ENCODE measurements around the gene FAM170B.

FAM170B gene

GRCh38 chr10:49123981-49124950, 9.6 kb downstream of the FAM170B start:
- no peak for DNase-seq (ENCODE audit: low read depth, low spot score)

GRCh38 chr10:49120911-49121310, 12.9 kb downstream of the FAM170B start:
- no peak for DNase-seq (ENCODE audit: low read depth, low spot score)

GRCh38 chr10:49119746-49120145, 14.1 kb downstream of the FAM170B start:
- DNase-seq (ENCODE audit: low read depth, low spot score), result no peak

- no peak for DNase-seq (ENCODE audit: low read depth, low spot score)
Observed at GRCh38 chr10:49118430-49119074, 15.3 kb downstream of the FAM170B start.

- DNase-seq (ENCODE audit: low read depth, low spot score), result no peak
Observed at GRCh38 chr10:49117376-49118070, 16.3 kb downstream of the FAM170B start.

- no peak for DNase-seq (ENCODE audit: low read depth, low spot score)
Observed at GRCh38 chr10:49116509-49117375, 17.1 kb downstream of the FAM170B start.

- no peak for DNase-seq (ENCODE audit: low read depth, low spot score)
Observed at GRCh38 chr10:49115796-49116508, 17.9 kb downstream of the FAM170B start.

GRCh38 chr10:49115015-49115795, 18.6 kb downstream of the FAM170B start, which contains the start of gene VSTM4:
Gene VSTM4 (minus strand): TSS chr10:49115522. CDS start chr10:49115485, 37 bp downstream.
- DNase-seq (ENCODE audit: low read depth, low spot score), result no peak

- DNase-seq (ENCODE audit: low read depth, low spot score), result no peak
Observed at GRCh38 chr10:49114718-49115014, 19.2 kb downstream of the FAM170B start.

GRCh38 chr10:49113741-49114141, 20.1 kb downstream of the FAM170B start:
- no peak for DNase-seq (ENCODE audit: low read depth, low spot score)

- DNase-seq (ENCODE audit: low read depth, low spot score), result no peak
Observed at GRCh38 chr10:49112851-49113250, 21.0 kb downstream of the FAM170B start.

GRCh38 chr10:49112098-49112497, 21.7 kb downstream of the FAM170B start:
- no peak for DNase-seq (ENCODE audit: low read depth, low spot score)

GRCh38 chr10:49111320-49111698, 22.5 kb downstream of the FAM170B start:
- DNase-seq (ENCODE audit: low read depth, low spot score), result no peak

- no peak for DNase-seq (ENCODE audit: low read depth, low spot score)
Observed at GRCh38 chr10:49110684-49111319, 23.0 kb downstream of the FAM170B start.

- peak; percentile 46 for DNase-seq (ENCODE audit: low read depth, low spot score)
Observed at GRCh38 chr10:49109669-49110340, 24.0 kb downstream of the FAM170B start.

GRCh38 chr10:49108656-49109055, 25.2 kb downstream of the FAM170B start:
- DNase-seq (ENCODE audit: low read depth, low spot score), result no peak

GRCh38 chr10:49107887-49108267, 25.9 kb downstream of the FAM170B start:
- DNase-seq (ENCODE audit: low read depth, low spot score), result no peak

- DNase-seq (ENCODE audit: low read depth, low spot score), result no peak
Observed at GRCh38 chr10:49107111-49107886, 26.5 kb downstream of the FAM170B start.

Measured in brain pericyte (primary cell).